ENCODE data around the gene SEC14L5.
"Not testable (repeated sequence)": the region's sequence is repeated elsewhere in the genome, so short reads cannot be mapped to it uniquely, and the experiment has no call there.

SEC14L5 gene

DNA sequence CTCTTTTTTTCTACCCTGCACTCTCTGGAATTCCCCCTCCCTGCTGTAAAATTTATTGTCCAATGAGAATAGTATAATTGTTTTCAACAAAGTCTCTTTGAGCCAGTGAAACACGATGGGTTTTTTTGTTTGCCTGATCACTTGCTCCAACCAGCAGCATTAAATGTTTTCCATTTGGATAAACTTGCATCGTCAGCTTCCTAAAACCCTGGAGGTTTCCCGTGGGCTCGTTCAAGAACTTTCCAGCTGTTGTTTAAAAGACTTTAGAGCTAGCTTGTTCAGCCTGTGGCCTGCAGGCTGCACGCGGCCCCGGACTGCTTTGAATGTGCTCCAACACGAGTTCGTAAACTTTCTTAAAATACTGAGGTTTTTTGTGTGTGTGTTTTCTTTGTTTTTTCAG lies 60.7 kb downstream of the SEC14L5 start:
- DNase-seq: no peak

DNA sequence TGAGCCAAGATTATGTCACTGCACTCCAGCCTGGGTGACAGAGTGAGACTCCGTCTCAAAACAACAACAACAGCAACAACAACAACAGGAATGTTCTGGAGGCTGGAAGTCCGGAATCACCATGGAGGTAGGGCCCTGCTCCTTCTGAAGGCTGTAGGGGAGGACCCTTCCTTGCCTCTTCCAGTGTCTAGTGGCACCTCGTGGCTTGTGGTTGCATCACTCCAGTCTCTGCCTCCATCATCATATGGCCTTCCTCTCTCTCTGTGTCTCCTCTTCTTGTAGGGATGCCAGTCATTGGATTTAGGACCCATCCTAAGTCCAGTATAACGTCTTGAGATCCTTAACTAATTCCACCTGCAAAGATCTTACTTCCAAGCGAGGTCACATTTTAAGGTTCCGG lies 61.6 kb downstream of the SEC14L5 start:
- DNase-seq: no peak

DNA sequence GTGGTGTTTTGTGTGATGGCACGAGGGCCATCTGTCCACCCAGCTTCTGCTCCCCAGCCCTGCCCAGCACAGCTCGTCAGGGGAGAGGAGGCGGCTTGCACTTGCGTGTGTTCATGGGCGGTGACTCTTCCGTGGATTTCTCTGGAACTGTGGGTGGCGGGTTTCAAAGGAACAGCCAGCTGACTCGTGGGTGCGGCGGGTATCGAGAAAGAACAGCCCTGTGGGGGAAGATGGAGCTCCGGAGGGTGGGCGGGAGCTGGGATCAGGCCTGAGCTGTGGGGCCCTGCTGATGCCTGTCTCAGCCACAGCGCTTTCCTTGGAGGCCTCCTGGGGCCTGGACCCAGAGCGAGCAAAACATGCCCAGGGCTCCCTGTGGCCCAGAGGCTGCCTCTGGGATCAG lies 62.4 kb downstream of the SEC14L5 start:
- no peak for DNase-seq

DNA sequence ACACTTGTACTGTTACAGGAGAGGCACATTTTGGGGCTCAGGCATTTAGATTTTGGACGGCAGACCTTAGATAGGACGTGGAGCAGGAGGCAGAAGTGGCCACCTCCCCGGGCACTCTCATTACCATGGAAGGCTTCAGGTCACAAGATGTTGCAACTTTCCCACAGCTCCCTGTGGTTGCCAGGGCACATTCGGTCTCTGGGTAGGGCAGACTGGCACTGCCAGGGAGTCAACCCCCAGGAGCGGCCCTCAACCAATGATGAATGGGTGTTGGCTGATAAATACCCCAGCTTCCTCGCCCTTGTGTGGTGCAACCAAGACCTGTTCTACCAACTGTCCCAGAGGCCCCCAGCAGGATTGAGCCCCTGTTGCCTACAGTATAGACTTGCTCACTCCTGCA lies 64.4 kb downstream of the SEC14L5 start:
- DNase-seq: no peak

DNA sequence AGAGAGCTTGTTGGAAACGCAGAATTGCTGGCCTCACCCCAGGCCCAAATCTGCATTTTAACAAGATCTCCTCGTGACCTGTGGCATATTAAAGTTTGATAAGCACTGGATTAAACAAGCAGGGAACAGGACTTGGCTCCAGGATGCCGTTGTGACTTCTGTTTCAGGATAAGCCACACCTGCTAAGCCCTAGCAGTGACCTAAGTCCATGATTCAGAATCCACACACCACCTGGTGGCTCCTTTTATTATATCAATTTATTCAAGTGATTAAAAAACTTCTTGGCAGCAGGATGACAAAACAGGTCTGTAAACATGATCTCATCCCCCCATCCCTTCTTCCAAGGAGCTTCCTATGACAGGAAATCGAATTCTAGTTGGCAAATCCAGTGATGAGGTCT lies 66.5 kb downstream of the SEC14L5 start:
- no peak for DNase-seq

DNA sequence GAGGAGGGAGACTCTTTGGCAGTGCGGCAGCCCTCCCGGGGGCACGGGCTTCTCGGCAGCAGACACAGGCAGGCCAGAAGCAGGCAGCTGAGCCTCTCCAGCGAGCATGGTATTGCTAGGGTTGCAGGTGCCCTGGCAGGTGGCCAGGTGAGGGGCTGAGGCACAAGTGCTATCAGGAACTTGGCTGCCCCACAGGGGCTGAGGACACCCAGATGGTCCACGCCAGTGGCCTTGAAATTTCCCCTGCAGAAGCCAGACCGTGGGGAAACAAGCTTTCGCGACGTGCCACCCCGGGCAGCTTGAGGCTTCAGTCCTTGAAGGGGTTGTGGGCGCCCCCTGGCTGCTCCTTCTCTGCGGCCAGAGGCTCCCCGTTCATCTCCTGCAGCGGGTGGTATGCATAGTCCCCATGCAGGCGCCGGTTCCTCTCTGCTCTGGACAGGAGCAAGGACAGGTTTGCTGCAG lies 67.1 kb downstream of the SEC14L5 start:
- DNase-seq: no peak

DNA sequence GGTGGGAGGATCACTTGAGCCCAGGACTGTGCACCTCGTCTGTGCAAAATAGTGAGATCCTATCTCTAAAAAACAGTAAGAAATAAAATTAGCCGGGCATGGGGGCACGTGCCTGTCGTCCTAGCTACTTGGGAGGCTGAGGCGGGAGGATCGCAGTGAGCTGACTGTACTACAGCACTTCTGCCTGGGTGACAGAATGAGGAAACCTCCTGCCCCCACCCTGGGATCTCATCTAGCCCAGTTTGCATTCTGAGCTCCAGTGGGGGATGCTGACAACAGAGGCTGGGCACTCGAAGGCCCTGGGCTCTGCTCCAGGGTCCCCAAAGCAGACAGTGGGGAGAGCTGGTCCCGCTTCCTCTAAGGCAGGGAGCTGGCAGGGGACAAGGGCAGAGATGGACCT lies 68.5 kb downstream of the SEC14L5 start:
- no peak for DNase-seq

DNA sequence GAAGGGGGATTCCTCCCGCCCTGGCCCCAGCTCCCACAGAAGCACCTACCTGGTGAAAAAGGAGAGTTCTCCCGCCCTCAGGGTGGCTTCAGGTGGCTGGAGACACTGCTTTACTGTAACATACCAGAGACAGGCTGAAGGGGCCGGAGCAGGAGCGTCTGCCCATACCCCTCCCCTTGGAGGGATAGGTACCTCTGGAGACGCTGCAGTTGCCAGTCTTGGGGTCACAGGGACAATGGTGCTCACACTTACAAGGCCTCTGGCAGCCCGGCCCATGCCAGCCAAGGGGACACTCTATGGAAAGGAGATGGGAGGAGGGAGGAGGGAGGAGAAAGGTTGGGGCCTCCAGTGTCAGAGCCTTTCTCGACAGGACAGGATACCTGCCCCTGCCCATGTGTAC lies 69.0 kb downstream of the SEC14L5 start:
- DNase-seq: no peak

DNA sequence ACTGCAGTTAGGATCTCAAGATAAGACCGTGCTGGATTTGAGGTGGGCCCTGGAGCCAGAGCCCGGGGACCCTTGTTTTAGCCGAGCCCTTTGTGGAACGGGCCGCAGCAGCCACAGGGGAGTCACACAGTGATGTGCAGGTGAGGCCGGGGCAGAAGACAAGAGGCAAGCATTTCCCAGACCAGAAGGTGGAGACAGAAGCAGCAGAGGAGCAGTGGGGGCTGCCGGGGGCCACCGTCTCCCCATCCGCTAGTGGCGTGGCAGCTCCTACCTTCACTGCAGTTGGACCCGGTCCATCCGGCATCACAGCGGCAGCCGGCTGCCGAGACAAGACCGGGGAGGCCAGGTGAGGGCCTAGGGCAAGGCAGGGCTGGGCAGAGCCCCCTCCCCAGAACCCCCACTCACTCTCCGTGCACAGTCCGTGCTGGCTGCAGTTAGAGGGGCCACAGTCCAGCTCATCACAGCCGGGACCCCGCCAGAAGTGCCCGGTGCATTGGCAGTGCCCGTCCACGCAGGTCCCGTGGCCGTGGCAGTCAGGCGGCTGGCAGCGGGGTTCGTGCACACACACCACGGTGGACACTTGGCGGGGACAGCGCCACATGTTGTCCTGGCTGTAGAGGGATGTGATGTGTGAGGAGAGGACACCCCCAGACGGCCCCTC lies 69.6 kb downstream of the SEC14L5 start:
- no peak for DNase-seq

DNA sequence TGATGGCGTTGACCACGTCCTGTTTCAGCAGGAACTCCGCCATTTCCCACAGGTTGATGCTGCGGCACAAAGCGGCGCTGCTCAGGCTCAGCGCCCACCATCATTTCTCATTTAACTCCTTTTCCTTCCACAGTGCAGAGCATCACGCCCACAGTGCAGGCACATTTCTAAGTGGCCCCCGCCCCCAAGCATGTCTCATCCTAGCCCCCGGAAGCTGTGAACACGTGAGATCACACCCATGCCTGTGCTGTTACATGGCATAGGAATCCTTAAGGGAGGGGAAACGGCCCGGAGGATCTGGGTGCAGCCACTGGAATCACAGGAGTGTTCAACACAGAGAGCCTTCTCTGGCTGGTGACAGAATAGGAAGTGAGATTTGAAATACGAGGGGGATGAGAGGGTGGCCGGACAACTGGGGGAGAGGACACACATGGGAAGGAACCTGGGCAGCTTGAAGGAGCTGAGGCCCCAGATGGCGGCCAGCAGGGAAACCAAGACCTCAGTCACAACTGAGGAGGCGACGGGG lies 70.9 kb downstream of the SEC14L5 start:
- DNase-seq: no peak

DNA sequence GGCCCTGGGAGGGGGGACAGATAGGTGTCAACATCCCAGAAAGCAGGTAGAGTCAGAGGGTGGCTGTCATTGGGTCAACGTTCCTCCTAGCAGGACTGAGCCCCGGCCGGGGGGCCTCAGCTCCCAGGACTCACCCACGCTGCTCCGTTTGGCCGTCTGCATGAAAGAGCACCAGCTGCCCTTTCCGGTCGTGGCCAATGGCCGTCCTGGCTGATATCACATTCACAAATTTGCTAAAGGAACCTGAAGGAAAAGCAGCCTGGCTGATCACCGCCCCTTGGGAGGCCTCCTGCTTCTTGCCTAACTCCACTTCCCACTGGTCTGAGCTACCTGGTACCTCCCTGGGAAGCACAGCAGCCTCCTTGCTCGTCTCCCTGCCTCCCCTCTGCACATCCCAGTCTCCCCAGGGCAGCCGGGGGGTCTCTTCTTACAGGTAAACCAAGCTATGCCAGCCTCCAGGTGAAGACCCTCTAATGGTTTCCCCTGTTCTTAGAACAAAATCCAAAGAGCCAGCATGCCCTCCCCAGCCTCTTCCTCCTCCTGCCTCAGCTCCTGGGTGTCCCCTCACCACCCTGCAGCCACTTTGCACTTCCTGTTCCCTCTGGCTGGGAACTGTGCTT lies 72.2 kb downstream of the SEC14L5 start:
- DNase-seq: no peak

DNA sequence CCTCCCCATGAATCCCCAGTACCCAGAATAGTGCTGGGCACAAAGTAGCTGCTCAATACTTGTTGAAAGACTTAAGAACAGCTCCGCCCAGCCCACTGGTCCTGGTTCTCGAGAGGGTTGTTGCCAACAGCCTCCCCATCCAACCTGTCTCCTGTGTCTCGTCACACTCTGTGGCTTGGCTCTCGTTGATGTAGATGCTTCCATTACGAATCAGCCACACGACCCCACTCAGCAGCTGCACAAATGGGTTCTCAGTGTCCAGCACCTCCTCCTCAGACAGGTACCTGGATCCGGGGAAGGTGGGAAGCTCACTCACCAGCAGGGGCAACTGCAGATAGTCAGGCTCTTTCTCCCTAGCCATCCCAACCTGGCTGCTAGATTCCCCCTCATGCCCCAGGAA lies 73.5 kb downstream of the SEC14L5 start:
- DNase-seq: no peak

DNA sequence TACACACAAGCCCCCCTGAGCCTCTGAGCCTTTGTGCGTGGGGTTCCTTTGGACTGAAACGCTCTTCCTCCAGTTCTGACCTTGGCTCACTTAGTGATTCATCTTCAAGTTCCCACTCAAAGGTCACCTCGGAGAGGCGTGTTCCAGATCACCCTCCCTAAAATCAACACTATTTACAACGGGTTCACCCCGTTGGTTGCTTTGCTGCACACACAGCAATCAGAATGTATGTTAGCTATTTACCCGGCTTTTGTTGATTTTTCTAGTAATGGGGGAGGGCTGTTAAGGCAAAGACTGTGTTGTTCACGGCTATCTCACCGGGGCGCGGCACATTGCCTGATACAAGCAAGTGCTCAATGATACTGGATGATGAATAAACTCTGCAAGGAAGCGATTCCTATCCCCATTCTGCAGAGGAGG lies 74.6 kb downstream of the SEC14L5 start:
- DNase-seq: no peak

DNA sequence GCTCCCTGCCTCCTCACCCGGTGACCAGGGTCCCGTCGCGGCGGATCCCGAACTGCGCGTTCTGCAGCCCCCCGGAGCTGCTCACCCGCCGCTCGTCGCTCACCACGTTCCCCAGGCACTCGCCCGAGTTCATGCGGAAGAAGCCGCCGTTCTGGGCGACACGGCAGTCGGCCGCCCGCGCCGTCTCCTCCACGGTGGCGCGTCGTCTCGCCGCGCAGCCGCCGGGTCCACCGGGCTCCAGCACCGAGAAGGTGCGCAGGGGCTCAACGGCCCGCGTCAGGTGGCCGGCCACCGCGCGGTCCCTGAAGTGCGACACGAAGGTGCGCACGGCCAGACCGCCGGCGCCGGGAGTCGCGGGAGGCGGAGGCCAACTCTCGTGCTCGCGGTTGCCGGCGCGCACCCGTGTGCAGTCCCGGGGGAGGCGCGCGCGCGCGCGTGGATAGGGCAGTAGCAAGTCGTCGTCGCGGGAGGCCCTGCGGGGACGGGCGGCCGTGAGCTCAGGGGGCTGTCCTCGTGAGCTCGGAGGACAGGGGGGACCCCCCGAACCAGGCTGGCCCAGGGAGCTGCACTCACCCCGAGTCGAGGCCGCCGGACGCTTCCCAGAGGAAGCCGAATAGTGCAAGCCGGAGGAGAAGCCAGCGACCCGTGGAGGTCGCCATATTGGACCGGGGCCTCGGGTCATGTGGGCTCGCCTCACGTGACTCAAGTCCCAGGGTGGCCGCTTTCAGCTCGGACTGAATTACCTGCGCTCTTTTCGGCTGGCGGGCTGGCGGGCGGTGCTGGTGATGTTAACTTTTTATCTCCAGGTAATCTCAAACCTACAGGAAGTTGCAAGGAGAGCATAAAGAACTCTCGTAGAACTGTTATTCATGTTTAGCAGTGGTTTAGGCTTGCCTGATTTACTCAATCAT lies 75.4 kb downstream of the SEC14L5 start, which contains the start of gene NAGPA:
Gene NAGPA, minus strand, starts transcription at position 680 of the 911 bp plus-strand sequence. Its CDS starts 21 bp downstream, at position 659.
- DNase-seq: peak; percentile 83

DNA sequence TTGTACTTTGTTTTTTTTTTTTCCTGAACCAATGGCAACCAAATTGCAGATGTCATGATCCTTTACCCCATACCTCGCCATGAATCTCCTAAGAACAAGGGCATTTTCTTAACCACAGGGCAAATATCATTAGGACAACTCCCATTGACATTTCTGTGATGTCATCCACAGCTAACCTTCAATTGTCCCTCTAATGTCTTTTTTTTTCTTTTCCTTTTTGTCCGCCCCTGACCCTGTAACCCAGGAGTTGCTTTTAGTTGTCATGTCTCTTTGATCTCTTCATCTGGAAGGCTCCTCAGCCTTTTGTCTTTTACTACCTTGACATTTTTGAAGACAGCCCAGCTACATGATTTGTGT lies 76.0 kb downstream of the SEC14L5 start:
- DNase-seq: no peak

DNA sequence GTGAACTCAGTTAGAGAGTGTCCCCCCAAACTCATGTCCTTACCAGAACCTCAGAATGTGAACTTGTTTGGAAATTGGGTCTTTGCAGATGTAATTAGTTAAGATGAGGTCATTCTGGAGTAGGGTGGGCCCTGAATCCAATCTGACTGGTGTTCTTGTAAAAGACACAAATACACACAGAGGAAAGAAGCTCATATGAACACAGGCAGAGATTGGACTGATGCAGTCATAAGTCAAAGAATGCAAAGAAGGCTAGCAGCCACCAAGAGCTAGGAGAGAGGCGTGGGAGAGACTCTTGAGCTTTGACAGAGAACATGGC lies 77.7 kb downstream of the SEC14L5 start:
- DNase-seq: no peak

DNA sequence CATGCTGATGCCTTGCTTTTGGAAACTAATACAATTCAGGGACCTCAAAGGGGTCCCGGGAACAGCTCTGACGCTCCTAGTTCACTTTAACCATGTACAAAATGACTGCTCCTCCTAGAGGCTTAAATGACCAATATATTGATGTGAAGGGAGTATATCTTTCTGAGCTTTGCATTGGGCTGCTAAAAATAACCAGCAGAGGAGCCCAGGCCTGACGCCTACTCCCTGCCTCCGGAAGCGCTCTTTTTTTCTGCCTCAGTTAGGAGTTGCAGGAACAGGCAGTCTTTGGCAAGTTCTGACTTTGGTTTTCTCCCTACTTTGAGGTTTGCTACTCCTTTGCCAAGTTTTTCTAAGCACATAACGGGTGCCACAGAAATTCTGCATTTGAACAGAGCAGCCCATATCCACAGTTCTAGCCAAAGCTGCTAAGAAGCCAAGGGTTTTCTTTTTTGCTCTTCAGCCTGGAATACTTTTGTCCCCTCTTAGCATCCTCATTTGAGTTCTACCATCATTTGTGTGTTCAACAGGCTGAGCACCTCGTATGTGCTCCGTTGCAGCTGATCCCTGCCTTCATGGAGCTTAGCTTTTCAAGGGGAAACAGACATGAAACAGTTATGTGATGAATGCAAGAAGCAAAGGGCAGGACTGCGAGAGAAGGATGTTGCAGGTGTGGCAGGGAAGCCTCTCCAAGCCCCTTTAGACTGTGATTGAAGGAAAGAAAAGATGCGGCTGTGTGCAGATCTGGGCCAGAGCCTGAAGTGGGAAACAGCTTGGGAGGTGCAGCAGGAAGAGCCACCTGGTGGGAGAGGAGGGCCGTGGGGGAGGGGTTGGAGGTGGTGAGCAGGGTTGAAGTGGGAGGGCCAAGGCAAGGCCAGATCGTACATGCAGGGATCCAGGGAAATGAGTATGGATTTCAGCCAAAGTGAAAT lies 78.4 kb downstream of the SEC14L5 start:
- no peak for DNase-seq

DNA sequence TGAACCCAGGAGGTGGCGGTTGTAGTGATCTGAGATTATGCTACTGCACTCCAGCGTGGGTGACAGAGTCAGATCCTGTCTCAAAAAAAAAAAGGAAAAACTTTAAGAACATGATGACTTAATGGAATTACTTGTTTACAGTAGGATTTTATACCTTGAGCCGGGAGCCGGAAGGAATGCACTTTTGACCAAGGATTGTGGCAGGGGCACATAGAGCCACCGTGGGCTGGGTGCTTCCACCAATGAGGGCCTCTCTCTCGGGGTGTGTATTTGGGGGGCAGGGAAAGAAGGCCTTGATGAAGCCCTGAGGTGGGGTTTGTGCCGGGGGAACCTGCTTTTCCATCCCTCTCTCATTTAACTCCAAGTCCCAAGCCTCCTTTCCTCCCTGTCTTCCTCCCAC lies 82.3 kb downstream of the SEC14L5 start:
- no peak for DNase-seq

DNA sequence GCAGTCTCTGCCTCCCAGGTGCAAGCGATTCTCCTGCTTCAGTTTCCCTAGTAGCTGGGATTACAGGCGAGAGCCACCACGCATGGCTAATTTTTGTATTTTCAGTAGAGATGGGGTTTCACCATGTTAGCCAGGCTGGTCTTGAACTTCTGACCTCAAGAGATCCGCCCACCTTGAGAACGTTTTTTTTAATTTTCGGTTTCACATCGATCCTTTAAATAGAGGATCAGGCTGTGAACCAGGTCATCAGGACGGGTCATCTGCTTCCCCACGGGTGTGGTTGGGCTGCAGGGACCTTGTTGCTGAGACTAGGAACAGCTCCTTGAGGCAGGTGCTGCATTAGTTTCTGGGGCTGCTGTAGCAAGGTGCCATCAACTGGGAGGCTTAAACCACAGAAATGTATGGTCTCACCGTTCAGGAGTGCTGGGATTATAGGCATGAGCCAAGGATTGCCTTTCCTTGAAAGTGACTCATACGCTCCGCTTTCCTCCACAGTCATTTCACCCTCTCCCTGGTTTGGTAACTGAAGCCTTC lies 83.5 kb downstream of the SEC14L5 start:
- no peak for DNase-seq

DNA sequence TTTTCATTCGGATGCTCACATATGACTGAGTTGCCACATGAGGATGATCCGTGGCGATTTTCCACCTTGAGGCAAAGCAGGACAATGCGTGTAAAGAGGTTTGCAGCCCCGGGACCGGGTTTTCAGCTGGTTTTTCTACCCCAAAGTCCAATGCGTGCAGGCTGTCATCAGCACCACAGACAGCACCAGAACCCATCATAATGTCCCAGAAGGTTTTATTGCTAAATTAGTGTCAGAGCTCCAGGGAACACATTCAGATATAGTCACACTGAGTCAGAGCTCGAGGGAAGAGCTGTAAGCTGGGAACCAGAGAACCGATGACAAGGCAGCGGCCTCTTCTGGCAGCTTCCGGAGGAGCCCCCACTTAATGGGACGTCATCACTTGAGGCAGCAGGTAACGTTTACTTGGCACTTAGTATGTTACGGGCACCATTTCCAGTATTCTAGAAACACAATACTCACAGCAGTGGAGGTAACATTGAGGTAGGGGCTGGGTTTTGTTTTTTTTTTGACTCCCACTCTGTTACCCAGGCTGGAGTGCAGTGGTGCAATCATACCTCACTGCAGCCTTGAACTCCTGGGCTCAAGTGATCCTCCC lies 84.5 kb downstream of the SEC14L5 start:
- DNase-seq: no peak

DNA sequence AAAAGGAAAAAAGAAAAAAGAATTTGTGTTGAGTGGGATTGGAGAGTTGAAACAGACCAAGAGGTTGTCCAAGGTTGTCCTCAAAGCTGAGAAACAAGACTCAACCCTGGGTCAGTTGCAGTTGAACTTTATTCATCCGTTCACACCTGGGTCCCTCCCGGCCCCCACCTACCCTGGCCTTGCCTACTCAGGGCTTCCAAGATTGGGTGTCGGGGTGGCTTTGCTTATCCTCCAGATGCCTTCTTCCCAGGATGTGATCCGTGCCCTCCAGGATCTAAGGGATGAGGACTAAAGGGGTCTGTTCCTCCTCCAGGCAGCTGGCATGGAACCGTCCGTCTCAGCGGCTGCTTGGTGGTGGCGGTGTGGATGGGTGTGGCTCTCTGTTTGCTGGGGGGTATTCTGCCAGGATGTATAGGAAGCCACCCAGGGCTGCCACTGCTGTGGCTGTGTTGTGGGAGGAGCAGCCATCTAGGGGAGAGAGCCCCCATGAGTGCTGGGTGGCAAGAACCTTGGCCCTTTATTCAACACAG lies 85.9 kb downstream of the SEC14L5 start:
- DNase-seq: no peak

DNA sequence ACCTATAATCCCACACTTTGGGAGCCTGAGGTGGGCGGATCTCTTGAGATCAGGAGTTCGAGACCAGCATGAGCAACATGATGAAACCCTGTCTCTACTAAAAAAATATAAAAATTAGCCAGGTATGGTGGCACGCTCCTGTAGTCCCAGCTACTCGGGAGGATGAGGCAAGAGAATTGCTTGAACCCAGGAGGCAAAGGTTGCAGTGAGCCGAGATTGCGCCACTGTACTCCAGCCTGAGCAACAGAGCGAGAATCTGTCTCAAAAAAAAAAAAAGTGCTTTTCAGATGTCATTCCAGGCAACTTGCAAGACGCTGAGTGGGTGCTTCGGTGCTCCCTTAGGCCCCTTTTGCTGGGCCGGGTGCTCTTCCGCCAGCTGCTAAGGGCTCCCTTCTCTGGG lies 86.5 kb downstream of the SEC14L5 start:
- not testable (repeated sequence) for DNase-seq

All from activated naive CD4-positive, alpha-beta T cell treated with anti-CD3 and anti-CD28 coated beads, Interleukin-2, amount 50 U/mL, for 16 hours (primary cell).